Bronchial epithelial cell (primary cell): Measurements from ENCODE around the gene RIC8B. TPM values are rescaled to one million over a fixed set of nuclear protein-coding genes. Genes with fewer than 3 reads are reported as not detected.

Experiments used
- DNase-seq: peaks from one replicate; pipeline ENCODE4 v3.0.0-alpha.2; 2010; ENCODE audit warnings: low read depth
- FAIRE-seq: peaks from 2 replicates; lab custom pipeline; 2011; peaks lifted over from hg19 to GRCh38; lab: Jason Lieb, UNC
- H3K27me3 ChIP-seq: 2 replicates; pipeline ENCODE4 v1.5.1; 2011; ENCODE audit warnings: low read length; ENCODE audit not compliant: control insufficient read depth, insufficient read depth
- H3K36me3 ChIP-seq: 2 replicates; pipeline ENCODE4 v1.5.1; 2011; ENCODE audit warnings: low read length; ENCODE audit not compliant: control insufficient read depth, insufficient read depth
- H3K4me3 ChIP-seq: 2 replicates; pipeline ENCODE4 v1.5.1; 2011; ENCODE audit warnings: mild to moderate bottlenecking, low read depth, low read length, control low read depth
- CTCF ChIP-seq: IDR thresholded peaks from 2 replicates; pipeline ENCODE4 v1.5.1; 2011; ENCODE audit warnings: mild to moderate bottlenecking, moderate library complexity, low read length, control low read depth, inconsistent platforms; ENCODE audit not compliant: insufficient read depth, severe bottlenecking
- total RNA-seq: library from RNA; depleted of rRNA; stranded (reverse); fragments of >200 nt; gene quantifications from 2 replicates; pipeline ENCODE4 v1.2.1, GENCODE V29; 2014

The RIC8B gene
- total RNA-seq, 1 donor from 2014 or later: 4.5 TPM

GRCh38 chr12:106733660-106734059, 40.8 kb upstream of the RIC8B start:
- FAIRE-seq (no peak), DNase-seq (no peak)
- no peak for TF ChIP-seq CTCF
- no peak overlapping the region for H3K4me3 ChIP-seq
- H3K27me3 ChIP-seq: no peaks in the 10 kb centered on the region
- H3K36me3 ChIP-seq: no peaks in the 10 kb centered on the region

GRCh38 chr12:106736051-106736957, 38.2 kb upstream of the RIC8B start:
- no peak overlapping the region for H3K4me3 ChIP-seq
- DNase-seq (peak; percentile 7), FAIRE-seq (no peak)
- no peaks in the 10 kb centered on the region for H3K27me3 ChIP-seq
- H3K36me3 ChIP-seq: no peaks in the 10 kb centered on the region
- TF ChIP-seq CTCF: no peak

GRCh38 chr12:106739318-106739717, 35.2 kb upstream of the RIC8B start:
- TF ChIP-seq CTCF: no peak
- Histone ChIP-seq H3K27me3 (no peaks in the 10 kb centered on the region), H3K4me3 (no peak overlapping the region), H3K36me3 (no peaks in the 10 kb centered on the region)
- FAIRE-seq: no peak
- peak; percentile 30 for DNase-seq

- FAIRE-seq: no peak
These were observed 34.5 kb upstream of the RIC8B start for GRCh38 chr12:106739815-106740530.

GRCh38 chr12:106740818-106741217, 33.7 kb upstream of the RIC8B start:
- FAIRE-seq: no peak
- no peak for DNase-seq
- Histone ChIP-seq H3K36me3 (no peaks in the 10 kb centered on the region), H3K27me3 (no peaks in the 10 kb centered on the region), H3K4me3 (no peak overlapping the region)
- no peak for TF ChIP-seq CTCF

More at GRCh38 chr12:106739815-106740530, 34.5 kb upstream of the RIC8B start:
- Histone ChIP-seq H3K36me3 (no peaks in the 10 kb centered on the region), H3K4me3 (no peak overlapping the region), H3K27me3 (no peaks in the 10 kb centered on the region)
- no peak for TF ChIP-seq CTCF
- DNase-seq: no peak
